CD4-positive, alpha-beta T cell (primary cell): ENCODE results near the gene PRAME. TPM values are rescaled to one million over a fixed set of nuclear protein-coding genes. Genes with fewer than 3 reads are reported as not detected.

ENCODE experiments used
- ATAC-seq: fragments of 200-7000 bp; cut with Tn5 transposase; one replicate; pipeline ENCODE4 v1.10.0; 2022; ENCODE audit warnings: mild to moderate bottlenecking; ENCODE audit not compliant: poor library complexity
- CTCF ChIA-PET: fragments of 350-600 bp; sonication (Branson Sonifier 250); formaldehyde crosslinking; loops from one replicate; lab custom pipeline; 2021; ENCODE audit warnings: antibody characterized with exemption, inconsistent platforms; lab: Charles Lee
- POLR2A ChIA-PET: fragments of 350-600 bp; sonication (Branson Sonifier 250); formaldehyde crosslinking; loops from one replicate; lab custom pipeline; 2021; ENCODE audit warnings: antibody characterized with exemption, inconsistent platforms; lab: Charles Lee
- DNase-seq, 14 experiments: peaks; one replicate each; pipeline ENCODE4 v3.0.0-alpha.2; 2013 to 2020; ENCODE audit warnings: mixed read lengths in 2 of 14
- H3K27ac ChIP-seq, 2 donors: one replicate each; pipeline versions ENCODE4 v1.5.1 to v1.7.0; 2013; ENCODE audit warnings: low read length in 2 of 2, low read depth in 1 of 2, mild to moderate bottlenecking in 1 of 2
- H3K27me3 ChIP-seq, 2 experiments: 1 replicate in 1 of 2; 2 replicates in 1 of 2; pipeline versions ENCODE4 v1.6.1 to v1.7.0; 2013; ENCODE audit warnings: low read length in 2 of 2, control low read depth in 1 of 2, mild to moderate bottlenecking in 1 of 2, moderate library complexity in 1 of 2; ENCODE audit not compliant: insufficient read depth in 2 of 2, control insufficient read depth in 1 of 2
- H3K36me3 ChIP-seq: one replicate; pipeline ENCODE4 v1.6.1; 2013; ENCODE audit warnings: low read length, control low read depth; ENCODE audit not compliant: insufficient read depth
- H3K4me1 ChIP-seq: one replicate; pipeline ENCODE4 v1.6.1; 2013; ENCODE audit warnings: low read length, control low read depth; ENCODE audit not compliant: insufficient read depth
- H3K4me3 ChIP-seq: one replicate; pipeline ENCODE4 v1.5.1; 2013; ENCODE audit warnings: mild to moderate bottlenecking, low read length, moderate library complexity
- H3K9me3 ChIP-seq, 2 experiments: 1 replicate in 1 of 2; 2 replicates in 1 of 2; pipeline versions ENCODE4 v1.6.1 to v1.7.0; 2013; ENCODE audit warnings: low read length in 2 of 2, mild to moderate bottlenecking in 2 of 2, control low read depth in 1 of 2, moderate library complexity in 1 of 2; ENCODE audit not compliant: control insufficient read depth in 1 of 2, insufficient read depth in 1 of 2
- H3K27ac Mint-ChIP-seq: one replicate; pipeline ENCODE4 v1.8.0; 2020; ENCODE audit warnings: mixed read lengths
- H3K27me3 Mint-ChIP-seq: one replicate; pipeline ENCODE4 v1.8.0; 2021; ENCODE audit warnings: mixed read lengths
- H3K36me3 Mint-ChIP-seq: one replicate; pipeline ENCODE4 v1.8.0; 2021; ENCODE audit warnings: low read depth, mixed read lengths
- H3K4me1 Mint-ChIP-seq: one replicate; pipeline ENCODE4 v1.8.0; 2021; ENCODE audit warnings: low read depth, mixed read lengths
- H3K4me3 Mint-ChIP-seq: one replicate; pipeline ENCODE4 v1.8.0; 2020; ENCODE audit warnings: mild to moderate bottlenecking, mixed read lengths
- H3K9me3 Mint-ChIP-seq: one replicate; pipeline ENCODE4 v1.8.0; 2020; ENCODE audit warnings: mixed read lengths
- intact Hi-C, 2 experiments: fragments of 100-400 bp; cut with DNase I in 1 of 2; cut with micrococcal nuclease in 1 of 2; formaldehyde crosslinking; loops; one replicate each; pipeline versions ENCODE4 v1.15.1 to v1.9.0; 2023 to 2025; cut with DNase I, micrococcal nuclease
- total RNA-seq, 174 experiments: library from RNA in 2 of 174; stranded (reverse) in 2 of 174; gene quantifications; one replicate each; pipeline ENCODE4 v1.2.3 and lab custom pipeline; 2021 to 2026
- TF ChIP-seq, protein P1 (sequence below): fragments of 200-600 bp; IDR thresholded peaks from one replicate; pipeline ENCODE4 v1.8.0; 2022; ENCODE audit warnings: antibody characterized with exemption, mild to moderate bottlenecking

Gene PRAME
- total RNA-seq, 2 experiments from 2014 or later: not detected

DNA sequence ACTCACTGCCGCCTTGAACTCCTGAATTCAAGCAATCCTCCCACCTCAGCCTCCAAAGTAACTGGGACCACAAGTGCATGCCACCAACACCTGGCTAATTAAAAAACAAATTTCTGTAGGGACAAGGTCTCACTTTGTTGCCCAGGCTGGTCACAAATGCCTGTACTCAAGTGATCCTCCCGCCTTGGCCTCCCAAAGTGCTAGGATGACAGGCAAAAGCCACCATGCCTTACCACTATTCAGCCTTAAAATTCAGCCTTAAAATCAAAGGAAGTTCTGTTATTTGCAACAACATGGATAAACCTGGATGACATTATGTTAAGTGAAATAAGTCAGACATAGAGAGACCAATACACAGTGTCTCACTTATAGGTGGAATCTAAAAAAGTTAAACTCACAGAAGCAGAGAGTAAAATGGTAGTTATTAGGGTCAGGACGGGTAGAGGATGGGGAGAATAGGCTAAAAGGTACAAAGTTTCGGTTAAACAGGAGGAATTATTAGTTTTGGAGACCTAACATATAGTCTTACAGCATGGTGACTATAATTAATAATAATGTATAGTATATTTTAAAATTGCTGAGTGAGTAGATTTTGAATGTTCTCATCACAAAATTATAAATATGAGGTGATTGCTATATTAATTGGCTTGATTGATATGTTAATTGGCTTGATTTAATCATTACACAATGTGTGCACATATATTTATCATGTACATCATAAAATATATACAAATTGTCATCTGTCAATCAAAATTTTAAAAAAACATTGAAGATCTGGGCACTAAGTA lies 32.7 kb downstream of the PRAME start:
- H3K36me3 Mint-ChIP-seq: no peaks in the 10 kb centered on the region
- ATAC-seq (no peak), DNase-seq (no peak)
- no peak overlapping the region for H3K27ac Mint-ChIP-seq
- Histone ChIP-seq H3K27ac (no peak overlapping the region), H3K9me3 (no peaks in the 10 kb centered on the region), H3K4me1 (no peaks in the 10 kb centered on the region), H3K4me3 (no peak overlapping the region), H3K36me3 (no peaks in the 10 kb centered on the region), H3K27me3 (no peaks in the 10 kb centered on the region)
- CTCF ChIA-PET: no interaction called here
- H3K27me3 Mint-ChIP-seq: peaks cover 23% of the 10 kb centered on the region
- POLR2A ChIA-PET: no interaction called here
- H3K4me3 Mint-ChIP-seq: no peak overlapping the region
- H3K4me1 Mint-ChIP-seq: no peaks in the 10 kb centered on the region
- TF ChIP-seq, protein P1, sequence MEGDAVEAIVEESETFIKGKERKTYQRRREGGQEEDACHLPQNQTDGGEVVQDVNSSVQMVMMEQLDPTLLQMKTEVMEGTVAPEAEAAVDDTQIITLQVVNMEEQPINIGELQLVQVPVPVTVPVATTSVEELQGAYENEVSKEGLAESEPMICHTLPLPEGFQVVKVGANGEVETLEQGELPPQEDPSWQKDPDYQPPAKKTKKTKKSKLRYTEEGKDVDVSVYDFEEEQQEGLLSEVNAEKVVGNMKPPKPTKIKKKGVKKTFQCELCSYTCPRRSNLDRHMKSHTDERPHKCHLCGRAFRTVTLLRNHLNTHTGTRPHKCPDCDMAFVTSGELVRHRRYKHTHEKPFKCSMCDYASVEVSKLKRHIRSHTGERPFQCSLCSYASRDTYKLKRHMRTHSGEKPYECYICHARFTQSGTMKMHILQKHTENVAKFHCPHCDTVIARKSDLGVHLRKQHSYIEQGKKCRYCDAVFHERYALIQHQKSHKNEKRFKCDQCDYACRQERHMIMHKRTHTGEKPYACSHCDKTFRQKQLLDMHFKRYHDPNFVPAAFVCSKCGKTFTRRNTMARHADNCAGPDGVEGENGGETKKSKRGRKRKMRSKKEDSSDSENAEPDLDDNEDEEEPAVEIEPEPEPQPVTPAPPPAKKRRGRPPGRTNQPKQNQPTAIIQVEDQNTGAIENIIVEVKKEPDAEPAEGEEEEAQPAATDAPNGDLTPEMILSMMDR: no peak
- H3K9me3 Mint-ChIP-seq: no peaks in the 10 kb centered on the region
- intact Hi-C loops: no loop called here

DNA sequence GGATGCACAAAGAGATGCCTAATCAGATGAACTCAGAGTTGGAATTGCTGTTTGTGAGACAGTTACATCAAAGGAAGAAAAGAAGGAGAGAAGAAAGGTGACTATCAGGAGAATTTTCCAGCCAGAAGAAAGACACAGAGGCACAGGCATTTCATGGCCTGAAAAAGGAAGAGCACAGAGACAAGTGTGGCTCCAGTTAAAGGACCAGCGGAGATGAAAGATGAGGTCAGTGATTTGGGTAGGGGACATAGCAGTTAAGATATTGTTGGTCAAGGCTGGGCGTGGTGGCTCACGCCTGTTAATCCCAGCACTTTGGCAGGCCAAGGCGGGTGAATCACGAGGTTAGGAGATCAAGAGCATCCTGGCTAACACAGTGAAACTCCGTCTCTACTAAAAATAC lies 35.6 kb downstream of the PRAME start:
- Mint-ChIP-seq H3K27ac (no peak overlapping the region), H3K27me3 (peaks cover 31% of the 10 kb centered on the region), H3K36me3 (no peaks in the 10 kb centered on the region), H3K4me1 (no peaks in the 10 kb centered on the region), H3K4me3 (no peak overlapping the region), H3K9me3 (no peaks in the 10 kb centered on the region)
- no peak overlapping the region for H3K27ac ChIP-seq
- no peaks in the 10 kb centered on the region for H3K9me3 ChIP-seq
- H3K27me3 ChIP-seq: no peaks in the 10 kb centered on the region
- DNase-seq: no peak
- TF ChIP-seq, protein P1: no peak
- ChIA-PET CTCF (no interaction called here), POLR2A (no interaction called here)
- no peak for ATAC-seq
- no peak overlapping the region for H3K4me3 ChIP-seq
- no peaks in the 10 kb centered on the region for H3K36me3 ChIP-seq
- intact Hi-C loops: no loop called here
- H3K4me1 ChIP-seq: no peaks in the 10 kb centered on the region

DNA sequence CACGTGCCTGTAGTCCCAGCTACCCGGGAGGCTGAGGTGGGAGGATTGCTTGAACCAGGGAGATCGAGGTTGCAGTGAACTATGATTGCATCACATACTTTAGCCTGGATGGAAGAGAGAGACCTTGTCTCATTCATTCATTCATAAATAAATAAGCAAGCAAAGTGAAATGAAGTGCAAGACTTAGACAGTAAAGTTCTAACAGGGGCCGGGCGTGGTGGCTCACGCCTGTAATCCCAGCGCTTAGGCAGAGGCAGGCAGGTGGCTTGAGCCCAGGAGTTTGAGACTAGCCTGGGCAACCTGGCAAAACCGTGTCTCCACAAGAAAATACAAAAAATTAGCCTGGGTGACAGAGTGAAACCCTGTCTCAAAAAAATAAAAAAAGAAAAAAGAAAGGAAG lies 37.4 kb downstream of the PRAME start:
- H3K27ac Mint-ChIP-seq: no peak overlapping the region
- no peak for DNase-seq
- peaks cover 30% of the 10 kb centered on the region for H3K27me3 Mint-ChIP-seq
- ChIA-PET CTCF (no interaction called here), POLR2A (no interaction called here)
- Histone ChIP-seq H3K27ac (no peak overlapping the region), H3K4me3 (no peak overlapping the region), H3K4me1 (no peaks in the 10 kb centered on the region), H3K9me3 (no peaks in the 10 kb centered on the region), H3K36me3 (no peaks in the 10 kb centered on the region), H3K27me3 (no peaks in the 10 kb centered on the region)
- TF ChIP-seq, protein P1: no peak
- intact Hi-C loops: no loop called here
- H3K4me1 Mint-ChIP-seq: no peaks in the 10 kb centered on the region
- no peak overlapping the region for H3K4me3 Mint-ChIP-seq
- no peaks in the 10 kb centered on the region for H3K9me3 Mint-ChIP-seq
- no peaks in the 10 kb centered on the region for H3K36me3 Mint-ChIP-seq
- ATAC-seq: no peak
